H9 (cell line): ENCODE measurements around the gene C6orf120. TPM values are rescaled to one million over a fixed set of nuclear protein-coding genes. Genes with fewer than 3 reads are reported as not detected.
A peak's percentile ranks its signal among the peaks of the same experiment; 100 is the strongest.

Experiments used
- DNase-seq: peaks from one replicate; pipeline ENCODE4 v3.0.0-alpha.2; 2017
- H2AFZ ChIP-seq: one replicate; pipeline ENCODE4 v1.6.1; 2013; ENCODE audit warnings: mild to moderate bottlenecking, low read length, control low read depth, moderate library complexity
- H2AK5ac ChIP-seq: 2 replicates; pipeline ENCODE4 v1.6.1; 2013; ENCODE audit warnings: low read length, control low read depth, mixed read lengths; ENCODE audit not compliant: insufficient read length
- H2BK120ac ChIP-seq: one replicate; pipeline ENCODE4 v1.6.1; 2013; ENCODE audit warnings: low read depth, mild to moderate bottlenecking, low read length, control low read depth, inconsistent platforms; ENCODE audit not compliant: poor library complexity, severe bottlenecking
- H2BK12ac ChIP-seq: 2 replicates; pipeline ENCODE4 v1.6.1; 2013; ENCODE audit warnings: low read length, control low read depth, mixed read lengths, low read depth; ENCODE audit not compliant: insufficient read length
- H2BK15ac ChIP-seq: 2 replicates; pipeline ENCODE4 v1.6.1; 2013; ENCODE audit warnings: low read depth, low read length, control low read depth
- H2BK20ac ChIP-seq: one replicate; pipeline ENCODE4 v1.6.1; 2013; ENCODE audit warnings: low read depth, mild to moderate bottlenecking, low read length, control low read depth, inconsistent platforms; ENCODE audit not compliant: poor library complexity, severe bottlenecking
- H2BK5ac ChIP-seq: 2 replicates; pipeline ENCODE4 v1.6.1; 2013; ENCODE audit warnings: low read length, control low read depth, mixed read lengths; ENCODE audit not compliant: insufficient read length
- H3K14ac ChIP-seq: 2 replicates; pipeline ENCODE4 v1.6.1; 2013; ENCODE audit warnings: low read length, control low read depth; ENCODE audit not compliant: insufficient read depth
- H3K18ac ChIP-seq: 2 replicates; pipeline ENCODE4 v1.6.1; 2013; ENCODE audit warnings: low read depth, mild to moderate bottlenecking, mixed read lengths, low read length, control low read depth; ENCODE audit not compliant: insufficient read length
- H3K23ac ChIP-seq: 2 replicates; pipeline ENCODE4 v1.6.1; 2013; ENCODE audit warnings: low read length, control low read depth, mixed read lengths, low read depth; ENCODE audit not compliant: insufficient read length
- H3K23me2 ChIP-seq: 2 replicates; pipeline ENCODE4 v1.6.1; 2013; ENCODE audit warnings: low read depth, mild to moderate bottlenecking, mixed read lengths, low read length, control low read depth; ENCODE audit not compliant: insufficient read length, poor library complexity, severe bottlenecking
- H3K27ac ChIP-seq: 2 replicates; pipeline ENCODE4 v1.5.1; 2013; ENCODE audit warnings: low read length, control low read depth, mixed read lengths, low read depth; ENCODE audit not compliant: insufficient read length
- H3K27me3 ChIP-seq: 2 replicates; pipeline ENCODE4 v1.6.1; 2013; ENCODE audit warnings: low read length, control low read depth, inconsistent platforms; ENCODE audit not compliant: insufficient read depth
- H3K4ac ChIP-seq: 2 replicates; pipeline ENCODE4 v1.6.1; 2013; ENCODE audit warnings: low read depth, mild to moderate bottlenecking, control low read depth, inconsistent platforms, low read length, moderate library complexity
- H3K4me1 ChIP-seq: 2 replicates; pipeline ENCODE4 v1.6.1; 2013; ENCODE audit warnings: low read length, control low read depth, inconsistent platforms; ENCODE audit not compliant: insufficient read depth
- H3K4me2 ChIP-seq: 2 replicates; pipeline ENCODE4 v1.6.1; 2013; ENCODE audit warnings: low read length, control low read depth, mixed read lengths; ENCODE audit not compliant: insufficient read length, insufficient read depth
- H3K56ac ChIP-seq: 2 replicates; pipeline ENCODE4 v1.6.1; 2013; ENCODE audit warnings: low read depth, mild to moderate bottlenecking, mixed read lengths, low read length, control low read depth; ENCODE audit not compliant: insufficient read length
- H3K79me1 ChIP-seq: 2 replicates; pipeline ENCODE4 v1.6.1; 2013; ENCODE audit warnings: low read depth, mild to moderate bottlenecking, moderate library complexity, low read length, control low read depth, inconsistent platforms; ENCODE audit not compliant: insufficient read depth, poor library complexity, severe bottlenecking
- H3K79me2 ChIP-seq: 2 replicates; pipeline ENCODE4 v1.6.1; 2013; ENCODE audit warnings: low read length, control low read depth, inconsistent platforms; ENCODE audit not compliant: insufficient read depth
- H3K9ac ChIP-seq: 2 replicates; pipeline ENCODE4 v1.6.1; 2013; ENCODE audit warnings: low read length, control low read depth, mixed read lengths; ENCODE audit not compliant: insufficient read length; ENCODE audit errors: extremely low read depth
- H3K9me3 ChIP-seq: one replicate; pipeline ENCODE4 v1.6.1; 2013; ENCODE audit warnings: low read depth, low read length, inconsistent platforms; ENCODE audit not compliant: control insufficient read depth
- H3T11ph ChIP-seq: one replicate; pipeline ENCODE4 v1.6.1; 2013; ENCODE audit warnings: mild to moderate bottlenecking, low read length, control low read depth, inconsistent platforms
- H4K20me1 ChIP-seq: one replicate; pipeline ENCODE4 v1.6.1; 2013; ENCODE audit not compliant: control insufficient read depth, insufficient read length, insufficient read depth
- H4K5ac ChIP-seq: 2 replicates; pipeline ENCODE4 v1.6.1; 2013; ENCODE audit warnings: low read depth, mild to moderate bottlenecking, mixed read lengths, low read length, control low read depth; ENCODE audit not compliant: insufficient read length
- H4K8ac ChIP-seq: replicated peaks from 2 replicates; pipeline ENCODE4 v1.6.1; 2013; ENCODE audit warnings: low read length, control low read depth, mixed read lengths, low read depth; ENCODE audit not compliant: insufficient read length
- H4K91ac ChIP-seq: 2 replicates; pipeline ENCODE4 v1.6.1; 2013; ENCODE audit warnings: low read depth, mild to moderate bottlenecking, moderate library complexity, mixed read lengths, low read length, control low read depth; ENCODE audit not compliant: insufficient read length
- H3K27ac Mint-ChIP-seq, 3 experiments: 2 replicates in 2 of 3; 3 replicates in 1 of 3; pipeline ENCODE4 v1.8.0; 2020 to 2021; ENCODE audit warnings: mixed read lengths in 3 of 3, mild to moderate bottlenecking in 1 of 3, moderate library complexity in 1 of 3
- H3K27me3 Mint-ChIP-seq: 2 replicates; pipeline ENCODE4 v1.8.0; 2021; ENCODE audit warnings: low read depth, mild to moderate bottlenecking, moderate library complexity, mixed read lengths
- H3K36me3 Mint-ChIP-seq, 3 experiments: 2 replicates in 2 of 3; 3 replicates in 1 of 3; pipeline ENCODE4 v1.8.0; 2020 to 2021; ENCODE audit warnings: low read depth in 3 of 3, mixed read lengths in 3 of 3; ENCODE audit not compliant: insufficient read depth in 1 of 3
- H3K4me1 Mint-ChIP-seq, 2 experiments: 2 replicates each; pipeline ENCODE4 v1.8.0; 2020; ENCODE audit warnings: mixed read lengths in 2 of 2
- H3K4me3 Mint-ChIP-seq, 2 experiments: 2 replicates in 1 of 2; 3 replicates in 1 of 2; pipeline ENCODE4 v1.8.0; 2020 to 2021; ENCODE audit warnings: mild to moderate bottlenecking in 2 of 2, mixed read lengths in 2 of 2, moderate library complexity in 1 of 2
- H3K9me3 Mint-ChIP-seq, 2 experiments: 2 replicates in 1 of 2; 3 replicates in 1 of 2; pipeline ENCODE4 v1.8.0; 2020; ENCODE audit warnings: mild to moderate bottlenecking in 2 of 2, mixed read lengths in 2 of 2, moderate library complexity in 1 of 2
- WGBS: extraction: QIAGEN DNeasy Blood & Tissue Kit; methylation state at CpG from one replicate; pipeline ENCODE4 v1.1.7; 2013; ENCODE audit warnings: missing lambda C conversion rate, low lambda C conversion rate, mixed read lengths; ENCODE audit not compliant: insufficient read length; ENCODE audit errors: extremely low coverage; 5-methylcytosine and 5-hydroxymethylcytosine counted together
- total RNA-seq: library from RNA; stranded (reverse); gene quantifications from 2 replicates; pipeline ENCODE4 v1.2.1, GENCODE V29; 2021
- TF ChIP-seq, protein P1 (sequence below): fragments of 200-600 bp; sonication (generic); conservative IDR thresholded peaks from 3 replicates; pipeline ENCODE4 v1.8.0; 2021; ENCODE audit warnings: antibody characterized with exemption, mild to moderate bottlenecking

C6orf120 gene
- total RNA-seq, 1 experiment from 2014 or later: 23.2 TPM

DNA sequence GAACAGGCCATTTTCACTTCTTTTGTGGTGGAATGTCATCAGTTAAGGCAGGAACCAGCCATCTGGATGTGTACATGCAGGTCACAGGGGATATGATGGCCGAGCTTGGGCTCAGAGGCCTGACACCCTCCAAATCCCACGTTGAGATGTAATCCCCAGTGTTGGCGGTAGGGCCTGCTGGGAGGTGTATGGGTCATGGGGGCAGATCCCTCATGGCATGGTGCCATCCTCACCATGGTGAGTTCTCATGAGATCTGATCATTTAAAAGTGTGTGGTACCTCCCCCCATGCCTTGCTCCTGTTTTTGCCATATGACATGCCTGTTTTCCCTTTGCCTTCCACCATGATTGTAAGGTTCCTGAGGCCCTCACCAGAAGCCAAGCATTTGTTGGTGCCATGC is 26.9 kb upstream of the C6orf120 start:
- Histone ChIP-seq H2BK120ac (no peak overlapping the region), H3K23me2 (no peaks in the 10 kb centered on the region), H4K20me1 (no peaks in the 10 kb centered on the region), H3K9me3 (no peaks in the 10 kb centered on the region), H2BK15ac (no peak overlapping the region), H2BK20ac (no peak overlapping the region), H3K27ac (no peak overlapping the region), H2BK5ac (no peak overlapping the region), H3K4me1 (no peaks in the 10 kb centered on the region; the same call in 1 of the 2 replicates), H3K4ac (no peak overlapping the region), H3K9ac (no peak overlapping the region), H2BK12ac (no peak overlapping the region), H3K79me2 (no peaks in the 10 kb centered on the region), H3K56ac (no peak overlapping the region), H2AK5ac (no peak overlapping the region), H4K5ac (no peak overlapping the region), H3K18ac (no peak overlapping the region), H3K4me2 (no peak overlapping the region), H3K14ac (no peak overlapping the region), H3K27me3 (no peaks in the 10 kb centered on the region), H3K79me1 (no peaks in the 10 kb centered on the region), H2AFZ (no peak overlapping the region), H4K91ac (no peak overlapping the region), H3T11ph (no peak overlapping the region), H4K8ac (no peak overlapping the region), H3K23ac (no peak overlapping the region)
- H3K36me3 Mint-ChIP-seq: peaks cover 40 to 64% (median 60%) of the 10 kb centered on the region in 3 experiments
- TF ChIP-seq, protein P1, sequence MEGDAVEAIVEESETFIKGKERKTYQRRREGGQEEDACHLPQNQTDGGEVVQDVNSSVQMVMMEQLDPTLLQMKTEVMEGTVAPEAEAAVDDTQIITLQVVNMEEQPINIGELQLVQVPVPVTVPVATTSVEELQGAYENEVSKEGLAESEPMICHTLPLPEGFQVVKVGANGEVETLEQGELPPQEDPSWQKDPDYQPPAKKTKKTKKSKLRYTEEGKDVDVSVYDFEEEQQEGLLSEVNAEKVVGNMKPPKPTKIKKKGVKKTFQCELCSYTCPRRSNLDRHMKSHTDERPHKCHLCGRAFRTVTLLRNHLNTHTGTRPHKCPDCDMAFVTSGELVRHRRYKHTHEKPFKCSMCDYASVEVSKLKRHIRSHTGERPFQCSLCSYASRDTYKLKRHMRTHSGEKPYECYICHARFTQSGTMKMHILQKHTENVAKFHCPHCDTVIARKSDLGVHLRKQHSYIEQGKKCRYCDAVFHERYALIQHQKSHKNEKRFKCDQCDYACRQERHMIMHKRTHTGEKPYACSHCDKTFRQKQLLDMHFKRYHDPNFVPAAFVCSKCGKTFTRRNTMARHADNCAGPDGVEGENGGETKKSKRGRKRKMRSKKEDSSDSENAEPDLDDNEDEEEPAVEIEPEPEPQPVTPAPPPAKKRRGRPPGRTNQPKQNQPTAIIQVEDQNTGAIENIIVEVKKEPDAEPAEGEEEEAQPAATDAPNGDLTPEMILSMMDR: no peak
- peak overlapping the region in 1 of 3 experiments; percentile 29; a peak in 1 of 7 replicates for H3K27ac Mint-ChIP-seq
- DNase-seq: no peak
- peaks cover 9% of the 10 kb centered on the region in 2 experiments for H3K4me1 Mint-ChIP-seq
- no peak overlapping the region for H3K4me3 Mint-ChIP-seq
- no peaks in the 10 kb centered on the region for H3K27me3 Mint-ChIP-seq
- WGBS: no CpG with 5 or more reads among the region's 3 CpGs
- H3K9me3 Mint-ChIP-seq: no peaks in the 10 kb centered on the region
